GM19463 (cell line): ENCODE data around the gene CTSL.

ENCODE experiments used
- ATAC-seq: cut with Tn5 transposase; IDR thresholded peaks from one replicate; pipeline ENCODE4 v1.9.1; 2021; ENCODE audit warnings: mild to moderate bottlenecking, moderate library complexity; ENCODE audit not compliant: unreplicated experiment

Gene CTSL

DNA sequence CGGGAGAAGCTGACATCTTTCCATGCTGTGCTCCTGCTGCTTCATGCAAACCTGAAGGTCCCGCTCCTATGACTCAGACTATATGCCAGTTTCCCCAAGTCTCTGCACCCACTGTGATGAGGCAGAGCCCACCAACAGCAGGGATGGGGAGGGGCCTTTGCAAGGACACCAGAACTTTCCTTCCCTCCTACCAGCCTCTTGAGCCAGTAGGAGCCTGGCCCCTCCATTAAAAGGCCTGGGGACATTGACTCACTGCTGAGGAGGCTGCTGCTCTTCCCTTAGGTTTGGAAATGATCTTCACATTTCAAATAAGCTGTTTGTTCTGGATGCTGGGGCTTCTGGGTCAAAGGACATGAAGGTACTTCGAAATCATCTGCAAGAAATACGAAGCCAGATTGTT, 26.1 kb upstream of the CTSL start:
- ATAC-seq: no peak

DNA sequence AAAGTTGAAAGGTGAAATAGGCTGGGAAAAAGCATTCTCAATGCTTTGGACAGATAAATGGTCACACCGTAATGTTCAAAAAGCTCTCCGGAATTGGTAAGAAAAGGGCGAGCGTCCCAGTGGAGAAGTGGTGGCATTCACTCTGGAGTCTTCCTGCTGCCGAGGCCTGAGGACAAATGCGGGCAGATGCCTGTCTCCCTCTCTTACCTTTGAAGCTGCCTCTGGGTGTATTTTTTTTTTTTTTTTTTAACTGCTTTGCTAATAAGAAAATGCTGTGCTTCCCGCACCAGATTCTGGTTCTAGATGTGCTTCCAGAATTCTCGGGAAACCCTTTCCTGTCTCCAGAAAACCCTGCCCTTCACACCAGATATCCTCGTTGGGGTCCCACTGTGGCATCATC, 24.4 kb upstream of the CTSL start:
- no peak for ATAC-seq

DNA sequence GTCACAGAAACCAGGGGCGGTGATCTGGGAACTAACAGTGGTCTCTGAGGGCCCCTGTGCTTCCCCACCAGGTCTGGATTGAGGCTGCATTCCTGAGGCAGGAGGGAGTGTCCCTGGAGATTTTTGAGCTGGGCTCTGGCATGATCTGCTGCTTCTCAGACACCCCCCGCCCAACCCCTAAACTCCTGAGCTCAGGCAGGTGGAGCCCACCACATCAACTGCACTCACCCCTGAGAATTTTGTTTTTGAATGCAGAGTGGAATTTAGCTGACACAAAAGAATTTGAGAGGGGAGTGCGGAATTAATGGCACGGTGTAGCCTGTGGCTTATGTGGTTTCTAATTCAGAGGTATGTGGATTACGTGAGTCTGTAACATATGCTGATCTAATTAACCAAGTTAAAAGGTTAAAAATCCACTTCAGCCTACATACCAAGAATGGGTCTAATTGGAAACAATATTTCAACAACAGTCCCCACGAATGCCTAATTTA, 23.9 kb upstream of the CTSL start:
- ATAC-seq: no peak

DNA sequence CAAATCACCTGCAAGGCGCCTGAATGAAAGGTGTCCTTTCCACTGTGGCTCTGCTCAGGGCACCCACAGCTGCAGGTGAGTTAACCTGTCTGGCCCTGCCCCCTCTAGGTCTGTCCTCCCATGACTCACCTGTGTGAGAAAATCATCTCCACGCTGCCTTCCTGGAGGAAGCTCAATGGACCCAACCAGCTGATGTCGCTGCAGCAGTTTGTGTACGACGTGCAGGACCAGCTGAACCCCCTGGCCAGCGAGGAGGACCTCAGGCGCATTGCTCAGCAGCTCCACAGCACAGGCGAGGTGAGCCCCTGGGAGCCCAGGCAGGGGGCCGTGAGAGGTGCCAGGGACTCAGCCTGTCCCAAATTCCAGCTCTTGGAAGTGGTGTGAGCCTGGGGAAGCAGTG, 23.0 kb upstream of the CTSL start:
- no peak for ATAC-seq

DNA sequence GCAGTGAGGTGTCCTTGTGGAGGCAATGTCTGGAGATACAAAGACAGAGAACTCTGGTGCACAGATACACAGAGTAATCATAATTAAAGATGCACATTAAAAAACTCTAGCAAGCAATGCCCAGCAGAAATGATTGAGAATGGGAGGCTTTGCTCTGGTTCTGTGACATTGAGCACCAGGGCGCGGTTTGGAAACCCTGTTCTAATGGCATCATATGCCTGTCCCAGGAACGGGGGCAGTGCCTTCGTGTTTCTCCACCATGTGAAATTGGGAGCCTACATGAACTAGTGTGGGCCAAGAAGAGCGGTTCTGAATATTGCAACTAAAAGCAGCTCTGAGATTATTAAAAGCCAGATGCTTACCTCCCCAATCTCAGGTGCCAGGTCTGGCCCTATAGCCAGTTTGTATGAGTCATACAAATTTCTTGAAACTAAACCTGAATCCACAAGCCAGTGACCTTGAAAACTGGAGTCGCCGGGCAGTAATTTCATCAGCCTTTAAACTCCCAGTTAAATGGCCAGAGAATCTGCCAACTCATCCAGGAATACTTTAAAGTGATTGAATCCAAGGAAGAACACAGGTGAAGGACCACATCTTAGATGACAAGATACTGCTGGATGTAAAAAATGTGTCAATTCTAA, 22.2 kb upstream of the CTSL start:
- no peak for ATAC-seq

DNA sequence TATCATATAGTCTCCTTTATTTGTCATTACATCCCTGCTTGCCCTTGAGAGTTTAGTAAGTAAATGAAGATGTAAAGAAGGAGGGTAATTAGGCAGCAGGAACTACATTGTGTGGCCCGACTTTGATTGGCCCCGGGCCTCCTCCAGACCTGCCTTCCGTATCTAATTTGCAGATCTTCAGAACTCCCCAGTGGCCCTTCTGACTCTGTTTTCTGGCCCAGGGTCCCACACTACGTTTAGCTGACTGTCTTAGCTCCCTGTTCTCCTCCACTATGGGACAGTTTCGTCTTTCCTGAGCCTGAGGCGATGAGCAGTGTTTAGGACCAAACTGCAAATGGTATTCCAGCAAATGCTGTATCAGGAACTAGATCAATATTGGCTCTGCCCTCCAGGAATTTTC, 21.6 kb upstream of the CTSL start:
- no peak for ATAC-seq

DNA sequence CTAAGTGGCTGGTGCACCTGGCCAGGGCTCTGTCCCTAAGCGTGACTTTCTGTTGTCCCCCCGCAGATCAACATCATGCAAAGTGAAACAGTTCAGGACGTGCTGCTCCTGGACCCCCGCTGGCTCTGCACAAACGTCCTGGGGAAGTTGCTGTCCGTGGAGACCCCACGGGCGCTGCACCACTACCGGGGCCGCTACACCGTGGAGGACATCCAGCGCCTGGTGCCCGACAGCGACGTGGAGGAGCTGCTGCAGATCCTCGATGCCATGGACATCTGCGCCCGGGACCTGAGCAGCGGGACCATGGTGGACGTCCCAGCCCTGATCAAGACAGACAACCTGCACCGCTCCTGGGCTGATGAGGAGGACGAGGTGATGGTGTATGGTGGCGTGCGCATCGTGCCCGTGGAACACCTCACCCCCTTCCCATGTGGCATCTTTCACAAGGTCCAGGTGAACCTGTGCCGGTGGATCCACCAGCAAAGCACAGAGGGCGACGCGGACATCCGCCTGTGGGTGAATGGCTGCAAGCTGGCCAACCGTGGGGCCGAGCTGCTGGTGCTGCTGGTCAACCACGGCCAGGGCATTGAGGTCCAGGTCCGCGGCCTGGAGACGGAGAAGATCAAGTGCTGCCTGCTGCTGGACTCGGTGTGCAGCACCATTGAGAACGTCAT, 19.7 kb upstream of the CTSL start:
- no peak for ATAC-seq

DNA sequence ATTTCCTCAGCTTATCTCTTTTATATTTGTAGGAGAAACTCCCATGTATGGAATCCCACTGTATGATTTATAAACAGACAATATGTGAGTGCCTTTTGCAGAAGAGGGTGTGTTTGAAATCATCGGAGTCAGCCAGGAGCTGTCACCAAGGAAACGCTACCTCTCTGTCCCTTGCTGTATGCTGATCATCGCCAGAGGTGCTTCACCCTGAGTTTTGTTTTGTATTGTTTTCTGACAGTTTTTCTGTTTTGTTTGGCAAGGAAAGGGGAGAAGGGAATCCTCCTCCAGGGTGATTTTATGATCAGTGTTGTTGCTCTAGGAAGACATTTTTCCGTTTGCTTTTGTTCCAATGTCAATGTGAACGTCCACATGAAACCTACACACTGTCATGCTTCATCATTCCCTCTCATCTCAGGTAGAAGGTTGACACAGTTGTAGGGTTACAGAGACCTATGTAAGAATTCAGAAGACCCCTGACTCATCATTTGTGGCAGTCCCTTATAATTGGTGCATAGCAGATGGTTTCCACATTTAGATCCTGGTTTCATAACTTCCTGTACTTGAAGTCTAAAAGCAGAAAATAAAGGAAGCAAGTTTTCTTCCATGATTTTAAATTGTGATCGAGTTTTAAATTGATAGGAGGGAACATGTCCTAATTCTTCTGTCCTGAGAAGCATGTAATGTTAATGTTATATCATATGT, 18.0 kb upstream of the CTSL start:
- ATAC-seq: no peak

DNA sequence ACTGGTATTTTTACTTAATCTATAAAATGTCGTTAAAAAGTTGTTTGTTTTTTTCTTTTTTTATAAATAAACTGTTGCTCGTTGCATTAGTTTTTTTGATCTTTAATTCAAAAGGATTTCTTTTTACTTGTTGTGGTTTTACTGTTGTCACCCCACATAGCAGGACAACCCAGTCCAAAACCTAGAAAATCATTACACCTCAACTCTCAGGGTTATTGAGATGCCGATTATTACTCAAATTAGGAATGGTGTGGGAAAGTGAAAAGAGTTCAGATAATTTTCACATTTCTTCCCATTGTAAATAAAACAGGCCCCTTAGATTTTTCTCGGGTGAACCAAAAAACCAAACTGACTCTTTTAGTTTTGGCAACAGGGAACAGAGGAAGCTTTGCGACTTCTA, 17.4 kb upstream of the CTSL start:
- ATAC-seq: no peak

DNA sequence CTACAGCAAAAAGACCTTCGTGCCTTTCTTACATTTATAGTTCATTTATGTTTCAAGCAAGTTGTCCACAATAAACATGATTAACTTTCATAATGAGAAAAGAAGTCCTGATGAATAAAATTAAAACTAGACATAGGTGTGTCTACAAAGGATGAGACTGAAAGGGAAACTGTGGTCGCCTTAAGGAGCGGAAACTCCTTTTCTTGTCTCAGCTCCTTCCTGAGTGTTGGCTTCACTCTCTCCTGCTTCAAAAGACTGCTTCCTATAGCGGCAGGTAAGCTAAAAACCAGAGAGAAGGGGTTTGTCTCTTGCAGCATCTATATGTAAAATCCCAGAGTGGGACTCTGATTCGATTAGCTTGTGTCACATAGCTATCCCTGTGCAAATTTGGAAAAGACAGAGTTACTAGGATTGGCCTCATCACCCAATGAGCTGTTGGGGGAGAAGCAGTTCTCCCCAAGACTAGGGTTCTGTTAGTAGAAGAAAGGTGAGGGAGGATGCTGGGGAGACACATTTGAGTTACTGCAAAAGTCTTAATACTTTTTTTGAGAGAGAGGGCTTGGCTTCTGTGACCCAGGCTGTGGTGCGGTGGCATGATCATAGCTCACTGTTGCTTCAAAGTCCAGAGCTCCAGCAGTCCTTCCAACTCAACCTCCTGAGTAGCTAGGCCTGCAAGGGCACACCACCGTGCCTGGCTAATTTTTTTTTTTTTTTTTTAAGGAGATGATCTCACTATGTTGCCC, 16.8 kb upstream of the CTSL start:
- no peak for ATAC-seq

DNA sequence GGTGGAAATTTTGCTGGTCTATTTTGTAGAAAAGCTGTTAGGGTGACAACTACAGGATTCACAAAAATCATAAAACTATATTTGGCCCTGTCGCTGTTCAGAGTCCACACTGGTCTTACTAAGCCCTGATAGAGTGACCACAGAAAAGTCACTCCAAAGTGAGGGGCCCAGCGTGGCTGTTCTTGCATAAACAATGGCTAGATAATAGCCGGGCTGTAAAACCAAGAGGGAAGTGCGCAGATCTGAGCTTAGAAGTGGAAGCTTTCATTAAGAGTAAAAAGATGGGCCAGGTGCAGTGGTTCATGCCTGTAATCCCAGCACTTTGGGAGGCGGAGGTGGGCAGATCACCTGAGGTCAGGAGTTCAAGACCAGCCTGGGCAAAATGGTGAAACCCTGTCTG, 15.5 kb upstream of the CTSL start:
- no peak for ATAC-seq

DNA sequence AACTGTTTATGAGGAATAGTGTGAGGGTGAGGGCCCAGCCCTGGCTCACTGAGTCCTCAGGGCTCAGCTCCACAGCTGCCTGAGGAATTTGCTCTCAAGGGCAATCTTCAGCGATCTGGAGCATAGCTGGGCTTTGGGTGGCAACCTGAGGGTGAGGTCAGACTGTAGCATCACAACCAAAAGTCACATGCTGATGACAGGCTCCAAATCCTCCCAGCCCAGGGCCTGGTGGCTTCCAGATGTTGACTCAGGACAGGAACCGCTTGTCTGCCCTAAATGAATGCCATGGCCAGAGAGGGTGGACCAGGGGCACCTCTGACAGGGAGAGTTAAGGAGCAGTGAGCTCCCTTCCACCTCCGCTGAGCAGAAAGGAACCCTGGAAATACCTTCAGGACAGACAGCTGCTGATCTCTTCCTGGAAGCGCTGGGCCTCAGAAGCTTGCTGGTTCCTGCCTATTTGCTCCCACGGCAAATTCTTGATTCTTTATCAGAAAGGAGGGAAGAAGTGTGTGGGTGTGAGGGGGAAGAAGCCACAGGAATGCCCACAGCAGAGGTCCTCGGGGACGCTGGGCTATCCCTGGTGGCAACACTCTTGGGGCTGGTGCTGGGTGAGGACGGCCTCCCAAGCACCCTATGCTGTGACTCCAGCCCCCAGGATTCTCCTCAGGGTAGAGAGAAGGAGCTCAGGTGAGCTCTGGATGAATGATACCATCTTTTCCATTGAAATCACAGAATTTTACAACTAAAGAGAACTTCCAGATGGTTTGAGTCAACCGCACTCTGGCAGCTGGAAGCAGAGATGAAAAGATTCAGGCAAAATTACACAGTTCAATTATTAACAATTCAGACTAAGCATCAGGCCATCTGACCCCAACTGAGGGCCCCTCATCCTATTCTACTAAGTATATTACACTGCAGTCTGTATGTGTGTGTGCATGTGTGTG, 13.8 kb upstream of the CTSL start:
- ATAC-seq: no peak

DNA sequence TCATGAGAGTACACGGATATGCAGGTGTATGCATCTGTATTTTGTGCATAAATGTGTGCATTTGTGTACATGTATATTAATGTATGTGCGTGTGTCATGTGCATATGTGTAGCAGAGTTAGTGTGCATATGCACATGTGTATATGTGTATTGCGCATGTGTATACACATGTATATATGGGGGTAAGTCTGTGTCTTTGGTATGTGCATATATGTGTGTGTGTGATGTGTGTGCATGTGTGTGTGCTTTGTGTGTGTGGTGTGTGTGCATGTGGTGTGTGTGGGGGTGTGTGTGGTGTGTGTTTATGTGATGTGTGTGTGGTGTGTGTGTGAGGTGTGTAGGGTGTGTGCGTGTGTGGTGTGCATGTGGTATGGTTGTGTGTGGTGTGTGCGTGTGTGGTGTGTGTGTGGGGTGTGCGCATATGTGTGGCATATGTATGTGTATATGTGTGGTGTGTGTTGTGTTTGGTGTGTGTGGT, 13.1 kb upstream of the CTSL start:
- ATAC-seq: no peak

DNA sequence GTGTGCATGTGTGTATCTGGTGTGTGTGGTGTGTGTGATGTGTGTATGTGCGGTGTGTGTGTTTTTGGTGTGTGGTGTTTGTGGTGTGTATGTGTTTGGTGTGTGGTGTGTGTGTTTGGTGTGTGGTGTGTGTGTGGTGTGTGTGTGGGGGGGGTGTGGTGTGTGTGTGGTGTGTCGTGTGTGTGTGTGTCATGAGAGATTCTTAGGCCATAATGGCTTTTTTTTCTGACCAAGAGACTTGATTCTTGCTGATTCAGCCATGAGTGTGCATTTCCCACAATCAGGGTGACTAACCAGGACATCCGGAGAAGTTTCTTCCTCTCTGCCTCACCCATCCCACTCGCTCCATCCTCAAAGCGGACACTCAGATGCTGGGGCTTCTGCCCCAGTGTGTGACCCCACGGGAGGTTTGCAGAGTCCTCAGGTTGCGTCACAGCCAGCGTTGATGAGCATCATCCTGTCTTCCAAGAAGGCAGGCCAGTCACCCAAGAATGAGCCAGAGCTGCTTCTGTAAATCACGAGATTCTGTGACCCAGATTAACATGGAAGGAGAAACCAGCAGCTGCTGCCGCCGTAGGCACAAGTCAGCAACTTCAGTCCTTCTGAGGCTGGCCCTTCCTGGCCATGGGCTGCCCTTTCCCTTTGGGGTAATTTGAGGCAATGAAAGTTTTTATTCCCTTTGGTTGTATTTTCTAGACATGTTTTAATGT, 12.5 kb upstream of the CTSL start:
- no peak for ATAC-seq

DNA sequence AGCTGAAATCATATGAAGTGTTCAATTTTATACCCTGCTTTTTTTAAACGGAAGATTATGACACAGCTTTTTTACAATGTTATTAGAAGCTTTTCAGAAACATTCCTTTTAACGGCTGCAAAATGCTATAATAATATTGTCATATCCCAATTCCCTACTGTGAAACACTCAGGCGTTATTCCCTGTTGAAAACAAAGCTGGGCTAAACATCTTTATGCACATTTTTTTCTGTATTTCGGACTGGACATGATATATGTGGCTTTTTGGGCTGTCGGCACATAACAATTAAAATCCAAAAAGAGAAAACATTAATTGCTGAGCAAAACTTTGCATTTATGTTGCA, 12.0 kb upstream of the CTSL start:
- no peak for ATAC-seq

DNA sequence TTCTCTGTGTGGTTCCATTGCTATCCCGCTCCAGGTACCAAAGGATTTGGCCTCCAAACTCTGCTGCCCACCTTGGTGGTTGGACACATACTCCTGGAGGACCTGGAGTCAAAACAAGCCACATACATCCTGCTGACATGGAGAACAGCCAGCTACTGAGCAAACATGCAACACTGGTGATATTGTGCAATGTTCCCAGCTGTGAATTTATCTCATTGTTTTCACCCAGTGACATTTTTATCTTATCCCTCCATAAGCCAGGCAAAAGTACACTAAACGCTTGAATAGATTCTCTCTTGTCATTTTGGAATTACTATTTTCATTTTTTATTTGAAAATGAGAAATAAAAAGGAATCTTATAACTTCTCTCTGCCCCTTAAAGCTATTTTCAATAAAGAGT, 11.1 kb upstream of the CTSL start:
- ATAC-seq: no peak

DNA sequence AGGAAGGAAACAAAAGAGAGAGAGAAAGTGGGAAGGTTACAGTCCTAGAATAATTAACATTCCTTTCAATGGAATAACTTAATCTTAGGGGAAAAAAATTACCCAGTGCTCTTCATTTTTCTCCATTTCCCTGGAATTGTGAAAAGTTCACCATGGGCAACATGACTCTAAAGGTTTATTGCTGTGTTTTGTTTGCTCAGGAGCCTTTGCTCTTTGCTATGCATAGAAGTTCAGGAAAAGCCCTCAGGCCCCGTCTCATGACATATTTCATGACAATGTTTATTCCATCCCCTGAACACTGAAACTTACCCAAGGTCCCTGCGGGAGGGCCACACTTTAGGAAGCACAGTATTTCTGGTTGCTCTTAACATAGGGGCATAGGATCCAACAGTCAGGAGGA, 9.8 kb upstream of the CTSL start:
- no peak for ATAC-seq

DNA sequence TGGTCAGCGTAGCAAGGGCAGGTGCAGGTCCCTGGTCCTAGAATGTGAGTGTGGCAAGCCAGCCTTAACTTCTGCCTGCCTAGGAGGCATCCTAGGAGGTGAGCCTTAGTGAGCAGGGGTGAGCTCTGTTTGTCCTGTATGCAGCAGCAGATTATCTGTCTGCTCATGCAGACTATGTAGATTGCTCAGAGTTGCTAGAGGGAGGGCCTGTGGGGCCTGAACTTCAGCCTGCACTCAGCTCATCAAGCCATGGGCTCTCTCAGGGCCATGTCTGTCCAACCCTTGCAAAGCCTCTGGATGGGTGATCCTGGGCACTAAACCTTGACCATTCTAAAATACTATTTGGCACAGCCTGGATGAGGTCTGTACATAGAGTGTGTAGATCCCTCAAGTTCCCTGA, 8.5 kb upstream of the CTSL start:
- ATAC-seq: no peak

DNA sequence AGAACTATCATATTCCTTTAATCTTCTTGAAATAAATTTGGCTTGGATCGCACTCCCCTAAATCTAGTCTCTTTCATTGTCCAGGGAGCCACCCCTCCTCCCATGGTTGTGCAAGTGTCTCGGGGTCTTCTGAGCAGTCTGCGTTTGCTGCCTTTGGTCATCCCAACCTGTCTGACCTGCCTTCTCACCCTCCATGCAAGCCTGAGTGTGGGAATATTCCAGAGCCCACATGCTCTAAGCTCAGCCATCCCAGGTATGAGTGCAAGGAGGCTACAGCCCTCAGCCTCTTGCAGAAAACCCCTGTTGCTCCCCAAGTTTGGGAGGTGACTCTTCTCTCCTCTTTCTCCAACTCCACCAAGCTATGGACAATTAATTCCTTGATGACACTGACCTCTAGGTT, 7.7 kb upstream of the CTSL start:
- ATAC-seq: no peak
